NCI-H146 treated with DMSO at 0.1 percent for 48 hours (cell line): Measurements from ENCODE around the gene FNIP2.
A peak's percentile ranks its signal among the peaks of the same experiment; 100 is the strongest.

Experiments used
- DNase-seq: peaks from one replicate; lab custom pipeline; 2025; ENCODE audit not compliant: unreplicated experiment; lab: John Stamatoyannopoulos, UW

Gene FNIP2

DNA sequence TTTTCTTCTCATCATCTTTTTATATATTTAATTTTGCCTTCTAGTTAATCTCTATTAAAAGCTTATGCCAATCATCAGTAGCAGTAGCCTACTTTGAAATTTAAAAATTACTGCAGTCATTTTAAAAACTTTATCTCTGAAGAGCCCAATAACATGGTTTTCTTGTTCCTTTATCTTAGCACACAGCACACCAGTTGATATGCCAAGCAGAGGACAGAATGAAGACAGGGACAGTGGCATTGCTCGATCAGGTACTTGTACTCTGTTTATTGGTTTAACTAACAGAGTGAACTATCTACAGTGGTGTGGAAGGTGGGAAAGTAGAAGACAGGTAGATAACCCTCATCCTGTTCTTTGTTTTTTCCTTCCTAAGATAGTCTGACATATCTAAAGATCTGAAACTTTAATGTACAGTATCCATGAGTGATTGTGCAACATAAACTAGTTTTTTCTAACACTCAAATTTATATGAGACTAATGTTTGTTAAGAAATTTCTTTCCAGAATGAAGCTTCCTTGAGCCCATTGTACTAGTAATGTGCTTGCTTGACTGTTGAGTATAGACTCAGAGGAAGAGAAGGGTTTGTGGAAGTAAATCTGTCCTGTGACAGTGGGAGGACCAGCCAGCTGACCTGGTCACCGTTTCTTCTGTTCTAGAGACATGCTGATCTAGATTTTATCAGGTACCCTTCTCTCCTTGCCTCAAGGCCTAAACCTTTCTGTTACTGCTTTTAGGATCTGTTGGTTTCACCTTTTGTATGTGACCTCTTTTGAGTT, 66.6 kb downstream of the FNIP2 start:
- DNase-seq, result no peak

DNA sequence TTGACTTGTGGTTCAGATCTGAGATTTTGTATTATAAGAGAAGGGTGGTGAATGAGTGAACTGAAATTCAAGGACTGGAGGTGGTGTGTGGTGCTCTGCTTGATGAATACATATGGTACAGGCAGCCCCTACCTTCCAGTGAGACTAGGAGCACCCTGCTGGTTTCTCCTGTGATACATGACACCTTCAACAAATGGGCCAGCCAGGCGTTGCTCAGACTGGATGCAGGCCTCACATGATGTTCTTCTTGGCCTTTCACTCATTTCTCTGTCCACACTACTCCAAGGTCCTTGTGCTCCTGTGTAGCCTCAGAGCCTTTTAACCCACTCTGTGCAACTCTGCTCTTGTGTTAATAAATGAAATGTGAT, 67.2 kb downstream of the FNIP2 start:
- DNase-seq, result no peak

DNA sequence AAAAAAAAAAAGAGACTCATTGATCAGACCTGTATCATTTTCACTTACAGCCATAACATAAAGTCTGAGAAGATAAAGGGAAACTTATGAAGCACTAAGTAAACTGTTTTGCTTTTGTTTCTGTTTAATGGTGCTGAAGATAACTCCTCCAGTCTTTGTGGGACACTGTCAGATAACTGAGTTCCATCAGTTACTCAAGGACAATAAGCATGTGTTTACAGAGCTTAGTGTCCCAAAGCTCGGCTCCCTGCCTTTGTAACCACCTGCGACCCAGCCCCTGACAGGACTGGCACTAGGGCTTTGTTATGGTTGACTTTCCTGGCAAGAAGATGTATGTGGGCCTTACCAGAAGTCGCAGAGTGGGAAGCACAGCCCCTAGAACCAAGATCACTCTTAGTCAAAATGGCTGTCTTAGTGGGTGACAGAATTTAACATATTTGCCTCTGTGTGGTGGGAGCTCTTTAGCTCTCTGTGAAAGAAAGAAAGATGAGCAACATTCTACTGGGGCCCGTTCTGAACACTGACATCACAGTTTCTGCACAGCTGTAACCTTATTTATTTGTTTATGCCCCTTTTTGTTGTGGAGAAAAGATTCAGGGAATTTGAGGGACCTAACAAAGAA, 68.1 kb downstream of the FNIP2 start:
- DNase-seq, result no peak

DNA sequence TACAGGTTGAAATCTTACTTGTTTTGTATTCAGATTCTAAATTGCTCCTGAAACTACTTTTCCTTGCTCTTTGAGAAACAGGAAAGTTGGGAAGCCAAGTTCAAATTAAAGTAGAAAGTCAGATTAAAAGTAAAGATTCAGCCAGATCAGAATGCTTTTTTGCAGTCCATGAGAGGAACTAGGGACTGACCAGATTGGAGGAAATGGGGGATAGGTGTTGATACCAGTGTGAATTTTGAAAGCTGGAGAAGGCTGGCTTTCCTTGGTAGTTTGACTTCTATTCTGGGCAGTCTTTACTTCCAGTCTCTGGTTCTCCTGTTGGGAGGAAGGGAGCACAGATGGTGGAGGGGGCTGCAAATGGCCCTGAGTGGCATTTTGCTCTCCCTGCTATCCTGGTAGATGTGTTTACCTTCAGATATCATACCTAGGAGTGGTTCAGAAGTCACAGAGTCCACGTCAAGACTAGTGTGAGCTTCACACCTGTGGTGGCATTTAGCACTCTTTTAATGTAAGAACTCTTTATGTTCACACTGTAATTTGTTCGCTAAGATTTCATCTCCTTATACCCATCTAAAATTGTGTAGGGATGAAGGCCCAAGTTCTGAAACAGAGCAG, 68.8 kb downstream of the FNIP2 start:
- DNase-seq, result no peak

DNA sequence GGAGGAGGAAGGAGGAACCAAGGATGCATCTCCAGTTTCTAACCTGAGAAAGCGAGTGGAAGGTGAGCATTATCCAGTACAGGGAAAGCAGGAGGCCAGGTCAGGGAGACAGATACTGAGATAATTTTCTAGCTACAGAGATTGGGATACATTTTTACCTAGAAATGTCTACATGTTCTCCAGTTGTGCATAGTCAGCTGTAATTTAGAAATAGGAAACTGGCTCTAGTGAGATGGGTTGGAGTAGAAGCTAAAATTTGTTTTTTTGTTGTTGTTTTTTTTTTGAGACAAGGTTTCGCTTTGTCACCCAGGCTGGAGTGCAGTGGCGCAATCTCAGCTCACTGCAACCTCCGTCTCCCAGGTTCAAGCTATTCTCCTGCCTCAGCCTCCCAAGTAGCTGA, 71.3 kb downstream of the FNIP2 start:
- no peak for DNase-seq

DNA sequence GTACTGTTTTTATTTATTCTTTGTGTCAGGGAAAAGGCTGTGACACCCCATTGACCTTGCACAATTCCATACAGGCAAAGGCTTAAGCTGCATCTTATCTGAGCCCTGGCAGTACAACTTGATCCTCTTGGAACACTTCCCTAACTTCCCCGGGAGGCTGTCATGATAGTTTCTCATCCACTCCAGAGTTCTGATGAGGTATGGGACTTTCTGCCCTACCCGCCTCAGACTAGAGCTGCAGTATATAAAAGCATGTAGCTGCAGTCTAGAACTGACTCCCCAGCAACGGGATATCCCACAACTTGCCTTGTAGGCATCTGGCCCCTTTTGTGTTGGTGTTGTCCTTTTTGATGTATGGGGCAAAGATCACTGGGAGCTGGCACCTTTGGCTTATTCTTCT, 72.7 kb downstream of the FNIP2 start:
- no peak for DNase-seq

DNA sequence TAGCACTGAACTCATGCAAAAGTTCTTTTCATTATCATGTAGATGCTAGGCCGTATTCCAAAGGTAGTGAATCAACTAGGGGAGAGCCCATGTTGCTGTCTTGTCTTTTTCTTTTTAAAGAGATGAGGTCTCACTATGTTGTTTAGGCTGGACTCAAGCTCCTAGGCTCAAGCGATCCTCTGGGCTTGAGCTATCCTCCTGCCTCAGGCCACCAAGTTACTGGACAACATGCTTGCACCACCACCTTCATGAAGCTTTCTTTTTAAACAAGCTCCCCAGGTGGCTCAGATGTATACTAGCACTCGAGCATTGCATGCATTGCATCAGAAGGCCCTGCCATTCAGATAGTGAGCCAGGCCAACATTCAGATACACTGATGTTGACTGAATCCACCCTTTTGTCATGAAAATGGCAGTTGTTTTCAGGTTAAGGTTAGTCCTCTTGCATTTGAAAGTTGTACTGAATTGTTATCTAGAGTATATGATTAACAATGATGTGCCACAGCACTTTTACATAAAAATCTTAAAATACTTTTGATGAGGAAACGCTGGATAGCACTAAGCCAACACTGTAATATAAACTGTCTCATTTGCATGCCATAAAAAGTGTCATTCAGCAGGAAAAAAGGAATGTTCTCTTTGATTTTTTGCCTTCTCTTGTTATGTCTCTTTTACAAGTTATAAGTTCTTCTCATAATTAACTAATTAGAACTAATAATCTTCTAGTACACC, 76.7 kb downstream of the FNIP2 start:
- no peak for DNase-seq

DNA sequence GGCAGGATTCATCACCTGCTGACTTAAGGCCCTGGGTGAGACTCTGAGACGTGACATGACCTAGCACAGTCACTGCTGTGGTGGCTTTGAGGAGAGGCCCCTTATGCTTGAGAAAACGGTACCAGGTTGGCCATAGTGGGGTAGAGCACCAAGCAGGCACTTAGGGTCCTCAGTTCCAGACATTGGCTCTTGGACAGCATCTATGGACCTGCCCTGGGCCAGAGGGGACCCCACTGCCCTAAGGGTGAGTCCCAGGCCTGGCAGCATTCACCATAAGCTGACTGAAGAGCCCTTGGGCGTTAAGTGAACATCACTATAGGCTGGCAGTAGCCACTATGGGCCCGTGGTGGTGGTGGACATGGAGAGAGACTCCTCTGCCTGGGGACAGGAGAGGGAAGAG, 78.7 kb downstream of the FNIP2 start:
- no peak for DNase-seq

DNA sequence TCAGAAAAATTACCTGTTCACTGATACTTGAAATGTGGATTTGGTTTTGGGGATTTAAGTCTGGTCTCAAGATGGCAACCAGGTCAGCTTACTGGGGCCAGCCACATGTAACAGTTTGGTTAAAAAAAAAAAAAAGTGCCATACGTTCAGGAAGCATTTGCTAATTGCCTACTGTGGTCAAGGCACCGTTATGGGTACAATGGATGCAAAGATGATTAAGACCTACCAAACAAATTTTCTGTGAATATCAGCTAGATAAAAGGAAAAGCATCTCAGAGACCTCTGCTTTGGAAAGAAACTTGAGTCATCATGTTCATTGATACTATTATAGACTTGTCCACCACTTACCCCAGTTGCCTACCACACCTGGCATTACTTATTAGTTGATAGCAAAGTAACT, 80.9 kb downstream of the FNIP2 start:
- DNase-seq, result no peak

DNA sequence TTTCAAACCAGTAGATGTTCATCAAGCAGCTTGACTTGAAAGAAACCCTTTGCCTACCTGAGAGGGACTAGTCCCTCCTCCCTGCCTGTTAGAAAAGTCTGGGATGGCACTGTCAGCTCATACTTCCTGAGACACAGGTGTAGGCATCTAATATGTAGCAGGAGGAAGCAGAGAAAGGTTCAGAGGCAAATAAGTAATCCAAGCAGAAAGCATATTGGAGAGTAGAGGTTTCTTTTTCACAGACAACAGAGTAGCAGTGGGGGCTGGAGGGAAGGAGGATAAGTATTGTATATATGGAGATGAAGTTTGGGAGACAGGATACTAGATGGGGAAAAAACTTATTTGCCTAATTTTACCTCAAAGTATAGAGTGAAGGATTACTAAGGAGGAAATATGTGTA, 81.5 kb downstream of the FNIP2 start:
- DNase-seq, result no peak

DNA sequence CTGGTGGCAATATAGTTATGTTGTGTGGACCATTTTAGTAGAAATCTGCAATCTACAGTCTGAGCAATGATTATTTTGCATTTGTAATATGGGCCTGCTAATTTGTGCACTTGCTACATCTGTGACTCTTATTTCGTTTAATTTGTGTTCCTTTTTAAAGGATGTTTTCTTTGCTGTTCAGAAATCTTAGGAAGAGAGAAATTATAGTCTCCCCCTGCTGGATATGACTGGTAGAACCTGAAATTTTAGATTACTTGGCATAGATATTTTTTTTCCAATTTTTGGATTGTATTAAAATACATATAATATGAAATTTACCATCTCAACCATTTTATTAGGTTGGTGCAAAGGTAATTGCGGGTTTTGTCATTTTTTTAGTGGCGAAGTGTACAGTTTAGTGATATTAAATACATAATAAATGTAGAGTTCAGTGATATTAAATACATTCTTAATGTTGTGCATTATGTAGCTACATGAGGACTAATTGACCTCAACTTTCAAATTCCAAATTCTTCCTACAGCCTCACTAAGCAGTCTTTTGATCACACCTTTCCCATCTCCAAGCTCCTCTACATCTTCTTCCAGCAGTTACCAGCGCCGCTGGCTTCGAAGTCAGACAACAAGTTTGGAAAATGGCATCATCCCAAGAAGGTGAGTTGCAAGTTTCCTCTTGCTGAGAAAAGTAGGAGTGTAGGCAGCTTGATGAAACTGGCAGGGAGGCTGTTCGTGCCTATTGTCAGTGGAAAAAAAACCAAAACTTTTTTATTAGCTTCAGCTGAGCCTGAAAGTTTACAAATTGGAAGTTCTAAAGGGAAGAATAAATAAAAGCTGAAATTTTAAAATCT, 82.2 kb downstream of the FNIP2 start:
- no peak for DNase-seq

DNA sequence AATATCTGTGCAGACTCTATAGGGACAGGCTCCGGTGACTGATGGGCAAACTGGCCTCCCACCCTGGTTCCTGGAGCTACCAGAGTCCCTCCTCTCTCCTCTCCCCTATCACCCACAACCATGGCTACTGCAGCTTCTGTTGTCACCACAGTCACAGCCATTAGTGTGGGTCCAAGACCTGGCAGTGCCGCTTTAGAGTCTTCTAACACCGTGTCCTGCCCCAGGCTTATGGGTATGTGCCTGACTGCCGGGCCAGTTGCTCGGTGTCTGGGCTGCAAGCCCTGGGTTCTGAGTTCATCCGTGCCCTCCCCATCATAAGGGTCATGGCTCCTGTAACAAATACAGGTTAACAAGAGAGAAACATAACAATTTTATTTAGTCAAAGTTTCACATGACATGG, 85.4 kb downstream of the FNIP2 start:
- no peak for DNase-seq

DNA sequence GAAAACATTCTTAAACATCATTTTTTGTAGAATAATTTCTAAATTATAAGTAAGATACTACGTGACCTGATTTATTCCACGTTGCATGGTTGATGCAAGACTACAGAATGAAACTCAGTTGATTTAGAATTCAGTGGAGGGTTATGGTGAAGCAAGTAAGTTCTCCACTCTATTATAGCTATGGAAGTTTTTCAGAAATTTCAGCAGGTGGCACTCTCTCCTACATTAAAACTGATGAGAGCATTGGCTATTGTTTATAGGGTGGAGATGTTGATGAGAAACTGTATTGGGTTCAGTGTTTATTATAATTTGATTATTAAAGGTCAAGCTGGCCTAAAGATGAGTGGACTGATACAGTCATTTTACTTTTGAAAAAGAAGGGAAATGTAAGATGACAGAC, 88.0 kb downstream of the FNIP2 start:
- DNase-seq, result peak; percentile 16

DNA sequence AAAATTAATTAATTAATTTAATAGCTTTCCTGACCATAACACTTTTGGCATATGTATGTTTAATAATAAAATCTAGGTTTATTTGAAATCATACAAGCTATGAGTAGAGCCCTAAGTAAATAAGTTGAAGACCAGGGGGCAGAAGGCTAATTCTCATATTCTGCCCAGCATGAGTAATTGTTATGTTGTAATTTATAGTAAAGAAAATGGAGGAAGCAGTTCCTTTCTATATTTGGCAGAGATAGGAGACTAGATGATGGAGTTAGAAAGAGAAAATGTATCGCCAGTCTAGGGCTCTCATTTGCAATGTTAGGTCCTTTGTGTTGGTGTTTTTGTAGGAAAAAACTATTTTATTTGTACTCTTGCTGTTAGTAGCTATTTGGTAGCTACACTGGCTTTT, 89.1 kb downstream of the FNIP2 start:
- no peak for DNase-seq

DNA sequence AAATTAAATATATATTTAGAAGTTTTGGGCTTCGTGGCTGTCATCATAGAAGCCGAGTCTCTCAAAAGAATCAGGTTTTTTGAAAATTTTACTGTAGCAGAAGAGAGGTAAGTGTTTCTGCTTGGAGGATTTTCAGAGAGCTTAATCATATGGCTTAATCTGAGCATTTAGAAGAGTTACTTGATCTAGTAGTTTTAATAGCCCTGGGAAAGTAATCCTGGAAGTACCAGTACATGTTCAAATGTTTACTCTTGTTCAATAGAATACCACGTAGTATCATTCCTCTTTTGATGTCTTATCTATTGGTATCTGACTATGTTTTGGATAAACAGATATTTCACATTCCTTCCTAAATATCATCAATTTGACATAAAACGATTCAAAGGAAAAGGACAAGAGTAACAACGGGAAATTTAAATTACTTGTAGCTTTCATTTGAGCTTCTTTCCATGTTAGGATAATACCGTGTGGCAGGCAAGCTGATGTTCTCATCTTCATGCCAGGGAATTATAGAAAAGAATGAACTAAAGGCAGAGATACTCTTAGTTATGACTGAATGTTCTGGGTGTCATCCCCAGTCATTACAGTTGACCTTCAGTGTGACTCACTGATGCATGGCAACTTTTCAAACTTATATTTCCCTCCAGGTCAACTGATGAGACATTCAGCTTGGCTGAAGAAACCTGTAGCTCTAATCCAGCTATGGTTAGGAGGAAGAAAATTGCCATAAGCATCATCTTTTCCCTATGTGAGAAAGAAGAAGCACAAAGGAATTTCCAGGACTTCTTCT, 89.8 kb downstream of the FNIP2 start:
- DNase-seq, result no peak

DNA sequence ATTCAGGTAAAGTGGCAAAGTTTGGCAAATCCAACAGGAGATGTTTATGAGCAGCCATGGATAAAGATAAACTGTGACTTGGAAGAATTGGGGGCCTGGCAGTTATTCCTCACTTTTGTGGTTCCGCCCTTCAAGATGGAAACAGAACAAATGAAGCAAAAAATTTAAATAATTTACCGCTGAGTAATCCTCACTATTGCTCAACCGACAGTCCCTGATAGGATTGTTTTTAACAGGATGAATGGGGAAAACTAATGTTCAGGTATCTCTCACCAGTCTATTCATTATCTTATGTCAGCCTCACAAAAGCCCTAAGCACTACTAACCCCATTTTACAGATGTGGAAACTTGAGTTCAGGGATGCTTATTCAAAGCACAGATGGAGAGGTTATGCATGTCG, 90.8 kb downstream of the FNIP2 start:
- DNase-seq, result no peak

DNA sequence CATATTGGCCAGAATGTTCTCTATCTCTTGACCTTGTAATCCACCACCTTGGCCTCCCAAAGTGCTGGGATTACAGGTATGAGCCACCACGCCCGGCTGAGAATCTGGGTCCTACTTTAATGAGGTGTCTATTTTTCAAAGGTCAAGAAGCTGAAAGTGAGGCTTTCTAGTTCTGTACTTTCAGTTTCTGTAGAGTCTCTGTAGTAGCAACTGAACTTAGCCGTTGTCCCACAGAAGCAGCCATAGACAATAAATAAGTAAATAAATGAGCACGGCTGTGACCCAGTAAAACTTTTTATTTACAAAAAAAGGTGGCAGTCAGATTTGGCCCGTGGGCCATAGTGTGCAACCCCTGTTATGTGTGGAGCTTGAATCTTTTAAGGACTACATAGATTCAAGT, 92.0 kb downstream of the FNIP2 start:
- no peak for DNase-seq

DNA sequence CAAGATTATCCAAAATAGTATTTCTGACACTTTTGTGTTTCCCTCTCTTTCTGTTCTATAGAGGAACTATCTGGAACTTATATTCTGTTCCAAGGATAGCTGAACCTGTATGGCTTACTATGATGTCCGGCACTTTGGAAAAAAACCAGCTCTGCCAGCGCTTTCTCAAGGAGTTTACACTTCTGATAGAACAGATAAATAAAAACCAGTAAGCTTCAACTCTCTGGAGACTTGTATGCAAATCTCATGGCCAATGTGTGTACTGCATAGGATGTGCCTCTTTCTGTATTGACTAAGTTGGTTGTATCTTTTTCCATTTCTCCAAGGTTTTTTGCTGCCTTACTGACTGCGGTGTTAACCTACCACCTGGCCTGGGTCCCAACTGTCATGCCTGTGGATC, 92.5 kb downstream of the FNIP2 start:
- no peak for DNase-seq

DNA sequence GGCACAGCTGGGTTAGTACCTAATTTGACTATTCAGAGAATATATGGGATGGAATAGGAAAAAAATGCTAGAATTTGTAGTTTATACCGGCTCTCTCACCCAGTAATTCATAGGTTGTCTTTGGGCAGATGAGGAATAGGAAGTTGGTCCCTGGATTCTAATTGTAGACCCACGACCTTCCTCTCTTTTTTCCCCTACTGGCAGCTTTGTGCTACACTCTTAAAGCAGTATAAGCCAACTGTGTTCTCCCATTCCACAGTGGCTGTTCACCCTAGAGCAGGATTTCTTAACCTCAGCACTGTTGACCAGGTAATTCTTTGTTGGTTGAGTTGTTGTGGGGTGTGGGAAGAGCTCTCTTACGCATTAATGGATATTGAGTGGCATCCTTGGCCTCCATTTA, 92.9 kb downstream of the FNIP2 start:
- DNase-seq, result no peak

DNA sequence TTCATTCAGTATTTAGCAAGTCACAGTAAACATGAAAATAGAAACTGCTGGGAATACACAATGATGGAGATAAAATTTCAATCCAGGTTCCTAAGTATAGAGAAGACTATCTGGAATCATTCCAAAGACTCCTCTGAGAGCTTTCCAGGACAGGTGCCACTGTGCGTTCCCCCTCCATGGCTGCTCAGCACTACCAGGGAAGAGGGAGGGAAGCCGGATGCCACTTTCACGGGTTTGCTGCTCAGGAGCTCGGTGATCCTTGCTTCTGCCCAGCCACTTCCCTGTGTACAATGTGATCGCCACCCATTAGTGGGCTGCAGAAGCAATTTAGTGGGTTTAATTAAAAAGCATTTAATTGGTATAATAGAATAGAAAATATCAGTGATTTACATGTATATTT, 94.5 kb downstream of the FNIP2 start:
- DNase-seq, result no peak
